AG04450 (cell line): Measurements from ENCODE around the gene UBE2L3. TPM values are rescaled to one million over a fixed set of nuclear protein-coding genes. Genes with fewer than 3 reads are reported as not detected.
"Not testable (repeated sequence)": the region's sequence is repeated elsewhere in the genome, so short reads cannot be mapped to it uniquely, and the experiment has no call there.

ENCODE experiments used
- CTCF ChIA-PET: fragments of 300-600, 350-600 bp; formaldehyde crosslinking; extraction: SDS; loops from one replicate; lab custom pipeline; 2022; ENCODE audit warnings: antibody characterized with exemption, inconsistent platforms; lab: Charles Lee
- POLR2A ChIA-PET: fragments of 350-600 bp; formaldehyde crosslinking; extraction: SDS; loops from one replicate; lab custom pipeline; 2021; ENCODE audit warnings: antibody characterized with exemption, inconsistent platforms; lab: Yijun Ruan, JAX
- DNase-seq: peaks from one replicate; pipeline ENCODE4 v3.0.0-alpha.2; 2011; ENCODE audit warnings: low read depth, low spot score
- H3K27ac ChIP-seq: one replicate; pipeline ENCODE4 v1.5.1; 2012; ENCODE audit warnings: low read depth, low read length, control low read depth
- H3K27me3 ChIP-seq: one replicate; pipeline ENCODE4 v1.6.0; 2012; ENCODE audit warnings: low read length; ENCODE audit not compliant: control insufficient read depth, insufficient read depth
- H3K4me3 ChIP-seq: 2 replicates; pipeline ENCODE4 v1.5.1; 2011; ENCODE audit warnings: mild to moderate bottlenecking, low read depth, low read length, control low read depth
- H3K9me3 ChIP-seq: 2 replicates; pipeline ENCODE4 v1.5.1; 2012; ENCODE audit warnings: low read length; ENCODE audit not compliant: control insufficient read depth, insufficient read depth
- polyA plus RNA-seq: library from polyadenylated mRNA; depleted of rRNA; stranded (reverse); fragments of >200 nt; gene quantifications from 2 replicates; pipeline ENCODE4 v1.2.3, GENCODE V29; 2011
- TF ChIP-seq, protein P1 (sequence below): IDR thresholded peaks from 2 replicates; pipeline ENCODE4 v1.5.1; 2011; ENCODE audit warnings: low read depth, low read length, control low read depth, inconsistent platforms

The UBE2L3 gene
- polyA plus RNA-seq, 1 experiment = 77.2 TPM

GRCh38 chr22:21551361-21551760 lies 16.2 kb upstream of the UBE2L3 start, which contains the start of gene RIMBP3C:
RIMBP3C (minus strand) TSS chr22:21551461; CDS start chr22:21550976, 485 bp downstream.
- CTCF ChIA-PET, DNase-seq, H3K27ac ChIP-seq, H3K4me3 ChIP-seq, POLR2A ChIA-PET, H3K9me3 ChIP-seq, H3K27me3 ChIP-seq: not testable (repeated sequence)

GRCh38 chr22:21559345-21560125 lies 8.0 kb upstream of the UBE2L3 start:
- CTCF ChIA-PET, H3K27ac ChIP-seq, H3K9me3 ChIP-seq, H3K27me3 ChIP-seq, H3K4me3 ChIP-seq, DNase-seq, POLR2A ChIA-PET: not testable (repeated sequence)

DNA sequence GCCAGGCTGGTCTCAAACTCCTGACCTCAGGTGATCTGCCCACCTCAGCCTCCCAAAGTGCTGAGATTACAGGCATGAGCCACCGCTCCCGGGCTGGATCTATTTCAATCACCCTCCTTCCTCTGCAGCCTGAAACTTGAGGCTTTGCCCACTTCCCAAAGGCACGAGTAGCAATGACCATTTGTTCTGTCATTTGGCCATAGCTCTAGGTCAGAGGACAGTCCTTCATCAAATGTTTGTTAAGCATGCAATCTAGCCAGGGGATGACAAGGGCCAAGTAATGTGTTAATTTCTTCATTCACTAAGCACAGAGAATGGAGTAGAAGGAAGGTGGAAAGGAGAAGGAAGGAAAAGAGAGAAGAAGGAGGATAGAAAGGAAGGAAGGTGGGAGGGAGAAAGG lies 6.9 kb upstream of the UBE2L3 start:
- H3K9me3 ChIP-seq, POLR2A ChIA-PET, H3K27me3 ChIP-seq, DNase-seq, H3K27ac ChIP-seq, H3K4me3 ChIP-seq, CTCF ChIA-PET: not testable (repeated sequence)

- POLR2A ChIA-PET = no interaction called here
- Histone ChIP-seq H3K4me3 (no peak overlapping the region), H3K9me3 (no peaks in the 10 kb centered on the region; the same call in 1 of the 2 replicates), H3K27me3 (no peaks in the 10 kb centered on the region), H3K27ac (no peak overlapping the region)
- CTCF ChIA-PET = interaction anchor here (0.7 kb wide), 1 partner anchor 56 kb away, joined by 5 read pairs; no protein-coding TSS in a partner anchor
- TF ChIP-seq, protein P1, sequence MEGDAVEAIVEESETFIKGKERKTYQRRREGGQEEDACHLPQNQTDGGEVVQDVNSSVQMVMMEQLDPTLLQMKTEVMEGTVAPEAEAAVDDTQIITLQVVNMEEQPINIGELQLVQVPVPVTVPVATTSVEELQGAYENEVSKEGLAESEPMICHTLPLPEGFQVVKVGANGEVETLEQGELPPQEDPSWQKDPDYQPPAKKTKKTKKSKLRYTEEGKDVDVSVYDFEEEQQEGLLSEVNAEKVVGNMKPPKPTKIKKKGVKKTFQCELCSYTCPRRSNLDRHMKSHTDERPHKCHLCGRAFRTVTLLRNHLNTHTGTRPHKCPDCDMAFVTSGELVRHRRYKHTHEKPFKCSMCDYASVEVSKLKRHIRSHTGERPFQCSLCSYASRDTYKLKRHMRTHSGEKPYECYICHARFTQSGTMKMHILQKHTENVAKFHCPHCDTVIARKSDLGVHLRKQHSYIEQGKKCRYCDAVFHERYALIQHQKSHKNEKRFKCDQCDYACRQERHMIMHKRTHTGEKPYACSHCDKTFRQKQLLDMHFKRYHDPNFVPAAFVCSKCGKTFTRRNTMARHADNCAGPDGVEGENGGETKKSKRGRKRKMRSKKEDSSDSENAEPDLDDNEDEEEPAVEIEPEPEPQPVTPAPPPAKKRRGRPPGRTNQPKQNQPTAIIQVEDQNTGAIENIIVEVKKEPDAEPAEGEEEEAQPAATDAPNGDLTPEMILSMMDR = no peak
- no peak for DNase-seq
These were observed 3.6 kb upstream of the UBE2L3 start for GRCh38 chr22:21563912-21564311.

DNA sequence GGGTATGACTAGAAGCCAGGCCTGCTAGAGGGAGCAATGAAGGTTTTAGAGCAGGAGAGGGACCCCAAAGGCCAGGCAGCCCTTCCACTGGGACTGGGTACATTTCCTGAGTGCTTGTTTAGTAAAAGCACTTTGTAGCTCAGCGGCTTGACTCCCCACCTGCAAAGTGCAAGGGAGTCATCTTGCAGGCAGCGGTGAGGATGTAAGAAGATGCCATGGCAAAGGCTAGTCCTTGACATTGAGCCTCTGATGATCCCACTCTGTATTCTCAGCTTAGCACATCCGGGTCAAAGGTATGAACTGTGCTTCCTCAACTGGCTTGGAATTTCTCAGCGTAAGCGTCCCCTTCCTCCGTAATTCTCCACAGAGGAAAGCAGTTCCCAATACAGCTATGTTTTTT lies 3.1 kb upstream of the UBE2L3 start:
- TF ChIP-seq, protein P1 = no peak
- Histone ChIP-seq H3K4me3 (no peak overlapping the region), H3K9me3 (no peaks in the 10 kb centered on the region; the same call in 1 of the 2 replicates), H3K27ac (no peak overlapping the region), H3K27me3 (no peaks in the 10 kb centered on the region)
- ChIA-PET POLR2A (no interaction called here), CTCF (interaction anchor here (0.6 kb wide), 1 partner anchor 78 kb away, joined by 3 read pairs; no protein-coding TSS in a partner anchor)
- no peak for DNase-seq

- POLR2A ChIA-PET = interaction anchor here (1.1 kb wide), 1 partner anchor 11 kb away, joined by 4 read pairs; no protein-coding TSS in a partner anchor
These were observed 997 bp downstream of the UBE2L3 start for GRCh38 chr22:21568347-21569075.

GRCh38 chr22:21569076-21569427 lies 1.5 kb downstream of the UBE2L3 start:
- ChIA-PET POLR2A (interaction anchor here (1.1 kb wide), 1 partner anchor 10 kb away, joined by 4 read pairs; no protein-coding TSS in a partner anchor), CTCF (interaction anchor here (0.6 to 1.2 kb wide), 3 partner anchors 62 to 652 kb away, joined by 3 read pairs; partner anchors contain the start of gene CRKL)
- not testable (repeated sequence) for H3K9me3 ChIP-seq, H3K27ac ChIP-seq, DNase-seq, H3K27me3 ChIP-seq
- peak overlapping the region; percentile 87 for H3K4me3 ChIP-seq

More at GRCh38 chr22:21568347-21569075, 997 bp downstream of the UBE2L3 start:
- Histone ChIP-seq H3K27me3 (no peaks in the 10 kb centered on the region), H3K27ac (peak overlapping the region; percentile 65), H3K9me3 (no peaks in the 10 kb centered on the region; the same call in 1 of the 2 replicates), H3K4me3 (peak overlapping the region; percentile 87)
- TF ChIP-seq, protein P1 = no peak
- CTCF ChIA-PET = interaction anchor here (1.1 to 1.2 kb wide), 2 partner anchors 62 to 381 kb away, joined by 3 read pairs; no protein-coding TSS in a partner anchor
- DNase-seq = no peak
